Activated CD4-positive, alpha-beta memory T cell treated with anti-CD3 and anti-CD28 coated beads, Interleukin-2, amount 10 ng/mL, durations not matched to agents 7 days and 5 days (primary cell): ENCODE data around the gene CCT5. TPM values are rescaled to one million over a fixed set of nuclear protein-coding genes. Genes with fewer than 3 reads are reported as not detected.

Source experiments
- CTCF ChIA-PET: fragments of 350-600 bp; sonication (Branson Sonifier 250); formaldehyde crosslinking; loops from one replicate; lab custom pipeline; 2021; ENCODE audit warnings: antibody characterized with exemption, inconsistent platforms; lab: Charles Lee
- POLR2A ChIA-PET: fragments of 350-600 bp; sonication (Branson Sonifier 250); formaldehyde crosslinking; loops from one replicate; lab custom pipeline; 2021; ENCODE audit warnings: antibody characterized with exemption; lab: Charles Lee
- DNase-seq: peaks from one replicate; pipeline ENCODE4 v3.0.0-alpha.2; 2020
- H3K27ac Mint-ChIP-seq: one replicate; pipeline ENCODE4 v1.8.0; 2021; ENCODE audit warnings: mild to moderate bottlenecking, mixed read lengths
- H3K27me3 Mint-ChIP-seq: one replicate; pipeline ENCODE4 v1.8.0; 2021; ENCODE audit warnings: mixed read lengths
- H3K36me3 Mint-ChIP-seq: one replicate; pipeline ENCODE4 v1.8.0; 2021; ENCODE audit warnings: low read depth, mixed read lengths
- H3K4me1 Mint-ChIP-seq: one replicate; pipeline ENCODE4 v1.8.0; 2021; ENCODE audit warnings: mixed read lengths
- H3K4me3 Mint-ChIP-seq: one replicate; pipeline ENCODE4 v1.8.0; 2021; ENCODE audit warnings: mild to moderate bottlenecking, mixed read lengths
- H3K9me3 Mint-ChIP-seq: one replicate; pipeline ENCODE4 v1.8.0; 2021; ENCODE audit warnings: mixed read lengths
- total RNA-seq, 2 experiments: library from RNA; stranded (reverse); gene quantifications; one replicate each; pipeline ENCODE4 v1.2.3, GENCODE V29; 2021

The CCT5 gene
- total RNA-seq, 2 experiments from 2014 or later: 220 to 223 TPM

DNA sequence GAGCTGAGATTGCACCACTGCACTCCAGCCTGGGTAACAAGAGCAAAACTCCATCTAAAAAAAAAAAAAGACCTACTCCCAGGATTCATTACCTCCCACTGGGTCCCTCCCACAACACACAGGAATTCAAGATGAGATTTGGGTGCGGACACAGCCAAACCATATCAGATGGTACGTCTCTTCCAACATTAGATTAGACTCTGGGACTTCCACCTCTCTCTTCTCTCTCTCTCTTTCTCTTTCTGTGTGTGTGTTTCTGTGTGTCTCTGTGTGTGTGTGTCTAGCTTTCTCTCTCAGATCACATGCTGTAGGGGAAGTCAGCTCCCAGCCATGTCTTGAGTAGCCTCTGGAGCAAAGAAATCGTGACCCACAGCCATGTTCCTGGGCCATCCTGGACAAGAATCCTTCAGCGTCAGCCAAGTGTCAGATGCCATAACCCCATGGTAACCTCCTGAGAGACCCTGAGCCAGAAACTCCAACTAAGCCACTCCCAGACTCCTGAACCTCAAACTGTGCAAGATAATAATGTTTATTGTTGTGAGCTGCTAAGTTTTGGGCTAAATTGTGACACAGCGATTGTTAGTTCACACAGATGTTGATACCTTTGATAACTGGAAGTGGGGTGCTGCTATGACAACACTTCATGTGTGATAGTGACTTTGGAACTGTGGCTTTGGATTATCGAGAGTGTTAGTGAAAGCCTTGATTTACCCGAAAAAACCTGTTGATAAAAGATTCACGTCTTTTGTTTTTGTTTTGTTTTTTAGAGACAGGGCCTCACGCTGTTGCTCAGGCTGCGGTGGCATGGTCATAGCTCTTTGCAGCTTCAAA, 61.7 kb downstream of the CCT5 start:
- ChIA-PET CTCF (interaction anchor here (2.7 kb wide), 1 partner anchor 28 kb away, joined by 10 read pairs; no protein-coding TSS in a partner anchor), POLR2A (no interaction called here)
- H3K36me3 Mint-ChIP-seq: peaks cover 6% of the 10 kb centered on the region
- no peak overlapping the region for H3K27ac Mint-ChIP-seq
- H3K9me3 Mint-ChIP-seq: no peaks in the 10 kb centered on the region
- H3K4me3 Mint-ChIP-seq: no peak overlapping the region
- H3K4me1 Mint-ChIP-seq: peaks cover 19% of the 10 kb centered on the region
- peaks cover 12% of the 10 kb centered on the region for H3K27me3 Mint-ChIP-seq
- DNase-seq: no peak

- no peaks in the 10 kb centered on the region for H3K9me3 Mint-ChIP-seq
These were observed 65.1 kb downstream of the CCT5 start for GRCh38 chr5:10315201-10315600.

More at GRCh38 chr5:10315201-10315600, 65.1 kb downstream of the CCT5 start:
- no peak overlapping the region for H3K4me3 Mint-ChIP-seq
- no peaks in the 10 kb centered on the region for H3K27me3 Mint-ChIP-seq
- no peak overlapping the region for H3K27ac Mint-ChIP-seq
- CTCF ChIA-PET: interaction anchor here (0.6 to 1.4 kb wide), 2 partner anchors 13 to 42 kb away, joined by 3 to 5 read pairs; no protein-coding TSS in a partner anchor
- peaks cover 17% of the 10 kb centered on the region for H3K4me1 Mint-ChIP-seq
- H3K36me3 Mint-ChIP-seq: peaks cover 9% of the 10 kb centered on the region
- DNase-seq: no peak
- POLR2A ChIA-PET: no interaction called here

Other genes starting within 250 kb of the CCT5 start
- gene ATPSCKMT, start 392 bp upstream of the CCT5 start, total RNA-seq: 10 to 100 TPM; 14.6 to 15.5 TPM
- 1 to 10 TPM; 1.7 to 2.0 TPM for gene CMBL, start 57.6 kb downstream of the CCT5 start, total RNA-seq
- 100 to 1,000 TPM; 101 to 109 TPM for gene MARCHF6, start 103.4 kb downstream of the CCT5 start, total RNA-seq
- gene ROPN1L, start 191.6 kb downstream of the CCT5 start, total RNA-seq: 1 to 10 TPM; 5.5 to 7.5 TPM